GM12892 (cell line): ENCODE data around the gene KIDINS220.

Experiments
- DNase-seq: peaks from one replicate; pipeline ENCODE4 v3.0.0; 2011; ENCODE audit not compliant: insufficient read length
- FAIRE-seq: peaks from 2 replicates; lab custom pipeline; 2011; peaks lifted over from hg19 to GRCh38; lab: Jason Lieb, UNC
- POLR2A ChIP-seq: IDR thresholded peaks from 2 replicates; pipeline ENCODE4 v1.6.1; 2011; ENCODE audit warnings: low read depth, low read length, control low read depth
- POLR2AphosphoS5 ChIP-seq: IDR thresholded peaks from 2 replicates; pipeline ENCODE4 v1.6.1; 2011; ENCODE audit warnings: low read depth, low read length, control low read depth
- TAF1 ChIP-seq: IDR thresholded peaks from 2 replicates; pipeline ENCODE4 v1.6.1; 2011; ENCODE audit warnings: low read depth, mild to moderate bottlenecking, control low read depth, low read length, borderline replicate concordance

The KIDINS220 gene

GRCh38 chr2:8863331-8863953, 26.0 kb upstream of the KIDINS220 start:
- FAIRE-seq (no peak), DNase-seq (no peak)
- TF ChIP-seq POLR2A = no peak

GRCh38 chr2:8862230-8862629, 24.8 kb upstream of the KIDINS220 start:
- DNase-seq = no peak
- FAIRE-seq = no peak
- TF ChIP-seq POLR2AphosphoS5 = no peak
- no peak for TF ChIP-seq POLR2A
- no peak for TF ChIP-seq TAF1

- TF ChIP-seq TAF1 (no peak), POLR2AphosphoS5 (no peak), POLR2A (no peak)
- FAIRE-seq (no peak), DNase-seq (no peak)
Measured at GRCh38 chr2:8861797-8862196, 24.4 kb upstream of the KIDINS220 start.

GRCh38 chr2:8860239-8860638, 22.8 kb upstream of the KIDINS220 start:
- FAIRE-seq = no peak
- no peak for DNase-seq
- TF ChIP-seq POLR2AphosphoS5 (no peak), POLR2A (no peak), TAF1 (no peak)

- TF ChIP-seq TAF1 (no peak), POLR2AphosphoS5 (no peak), POLR2A (no peak)
- FAIRE-seq (no peak), DNase-seq (no peak)
Measured at GRCh38 chr2:8858910-8859309, 21.5 kb upstream of the KIDINS220 start.

GRCh38 chr2:8858264-8858663, 20.9 kb upstream of the KIDINS220 start:
- TF ChIP-seq TAF1 = no peak
- TF ChIP-seq POLR2AphosphoS5 = no peak
- TF ChIP-seq POLR2A = no peak
- DNase-seq = no peak
- no peak for FAIRE-seq

GRCh38 chr2:8857709-8858108, 20.3 kb upstream of the KIDINS220 start:
- TF ChIP-seq TAF1 = no peak
- TF ChIP-seq POLR2A = no peak
- no peak for TF ChIP-seq POLR2AphosphoS5
- DNase-seq (no peak), FAIRE-seq (no peak)

GRCh38 chr2:8856176-8856575, 18.8 kb upstream of the KIDINS220 start:
- FAIRE-seq = no peak
- TF ChIP-seq TAF1 (no peak), POLR2AphosphoS5 (no peak), POLR2A (no peak)

GRCh38 chr2:8855010-8855409, 17.6 kb upstream of the KIDINS220 start:
- FAIRE-seq (no peak), DNase-seq (no peak)
- no peak for TF ChIP-seq TAF1
- TF ChIP-seq POLR2AphosphoS5 = no peak
- TF ChIP-seq POLR2A = no peak

More at GRCh38 chr2:8856176-8856575, 18.8 kb upstream of the KIDINS220 start:
- DNase-seq = no peak

- DNase-seq (no peak), FAIRE-seq (no peak)
- no peak for TF ChIP-seq TAF1
- no peak for TF ChIP-seq POLR2AphosphoS5
- TF ChIP-seq POLR2A = no peak
Measured at GRCh38 chr2:8853426-8853825, 16.0 kb upstream of the KIDINS220 start.

GRCh38 chr2:8851811-8852560, 14.6 kb upstream of the KIDINS220 start:
- DNase-seq (no peak), FAIRE-seq (peak; percentile 67)
- TF ChIP-seq TAF1 (no peak), POLR2AphosphoS5 (no peak), POLR2A (no peak)
